DMS79 treated with DMSO at 0.1 percent for 48 hours (cell line): ENCODE data around the gene NOP16.
A peak's percentile ranks its signal among the peaks of the same experiment; 100 is the strongest.
"Not testable (repeated sequence)": the region's sequence is repeated elsewhere in the genome, so short reads cannot be mapped to it uniquely, and the experiment has no call there.

Source experiments
- DNase-seq: peaks from one replicate; lab custom pipeline; 2025; lab: John Stamatoyannopoulos, UW

Gene NOP16

GRCh38 chr5:176409765-176410164 is 21.4 kb upstream of the NOP16 start:
- DNase-seq, result no peak

- no peak for DNase-seq
Observed at GRCh38 chr5:176408590-176408989, 20.2 kb upstream of the NOP16 start.

GRCh38 chr5:176408252-176408573 is 19.8 kb upstream of the NOP16 start:
- DNase-seq, result not testable (repeated sequence)

- no peak for DNase-seq
Observed at GRCh38 chr5:176407456-176408251, 19.3 kb upstream of the NOP16 start.

DNA sequence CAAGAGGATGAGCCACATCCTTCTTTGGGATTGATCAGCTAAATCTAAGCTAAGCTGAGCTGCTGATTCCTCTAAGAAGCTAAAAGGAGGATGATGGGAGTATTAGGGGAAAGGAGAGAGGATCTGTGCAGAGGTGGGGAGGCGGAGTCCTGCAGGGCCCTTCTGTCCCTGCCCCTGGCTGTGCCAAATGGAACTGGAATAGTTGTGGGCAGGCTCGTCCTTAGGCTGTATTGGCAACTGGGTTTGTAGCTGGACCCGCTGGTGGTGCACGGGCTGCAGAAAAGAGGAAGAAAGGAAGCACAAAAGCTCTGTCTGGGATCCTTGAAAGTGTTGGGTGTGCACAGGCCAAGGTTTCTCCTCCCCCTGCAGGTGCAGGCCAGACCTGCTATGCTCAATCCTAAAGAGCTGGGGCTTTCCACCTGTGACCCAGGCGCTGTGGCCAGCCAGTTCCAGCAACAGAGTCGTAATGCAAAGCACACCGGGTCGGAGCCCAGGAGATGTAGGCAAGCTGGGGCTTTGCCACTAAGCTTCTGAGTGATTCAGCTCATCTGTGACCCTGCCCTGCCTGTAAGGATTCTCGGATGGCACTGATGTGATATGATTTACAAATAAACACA is 18.1 kb upstream of the NOP16 start:
- no peak for DNase-seq

- no peak for DNase-seq
Observed at GRCh38 chr5:176405656-176406435, 17.4 kb upstream of the NOP16 start.

DNA sequence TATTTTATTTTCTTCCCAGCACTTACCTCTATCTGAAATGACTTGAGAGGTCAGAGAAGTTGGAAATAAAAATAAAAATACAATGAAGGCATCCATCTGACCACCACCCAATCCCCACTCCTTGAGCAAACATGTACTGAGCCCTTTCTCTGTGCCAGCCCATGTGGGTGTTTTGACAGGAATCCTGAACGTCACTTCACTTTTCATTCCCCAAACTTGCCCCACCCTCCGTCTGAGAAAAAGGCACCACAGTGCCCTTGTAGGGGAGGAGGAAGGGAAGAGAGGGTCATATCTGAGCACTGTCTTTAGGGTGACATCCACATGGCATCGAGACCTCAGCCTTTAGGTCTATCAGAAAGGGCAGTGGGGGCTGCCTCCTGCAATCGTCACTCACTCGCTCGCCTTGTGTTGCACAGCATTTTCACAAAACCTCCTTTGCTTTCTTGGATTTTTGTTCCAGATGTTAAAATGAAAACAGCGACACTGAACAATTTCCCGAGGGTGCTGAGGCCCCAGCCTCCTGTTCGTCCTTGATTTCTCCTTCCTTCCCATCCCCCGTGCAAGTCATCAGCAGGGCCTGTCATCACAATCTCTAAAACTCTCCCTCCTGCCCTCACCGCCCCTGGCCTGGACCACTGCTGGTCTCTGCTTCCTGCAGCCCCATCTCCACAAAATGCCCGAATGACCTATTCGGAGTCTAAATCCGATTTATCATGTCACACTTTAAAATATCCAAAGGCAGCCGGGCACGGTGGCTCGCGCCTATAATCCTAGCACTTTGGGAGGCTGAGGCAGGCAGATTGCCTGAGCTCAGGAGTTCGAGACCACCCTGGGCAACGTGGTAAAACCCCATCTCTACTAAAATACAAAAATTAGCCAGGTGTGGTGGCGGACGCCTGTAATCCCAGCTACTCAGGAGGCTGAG is 13.1 kb upstream of the NOP16 start:
- DNase-seq, result no peak

- DNase-seq, result no peak
Observed at GRCh38 chr5:176400382-176401156, 12.2 kb upstream of the NOP16 start.

DNA sequence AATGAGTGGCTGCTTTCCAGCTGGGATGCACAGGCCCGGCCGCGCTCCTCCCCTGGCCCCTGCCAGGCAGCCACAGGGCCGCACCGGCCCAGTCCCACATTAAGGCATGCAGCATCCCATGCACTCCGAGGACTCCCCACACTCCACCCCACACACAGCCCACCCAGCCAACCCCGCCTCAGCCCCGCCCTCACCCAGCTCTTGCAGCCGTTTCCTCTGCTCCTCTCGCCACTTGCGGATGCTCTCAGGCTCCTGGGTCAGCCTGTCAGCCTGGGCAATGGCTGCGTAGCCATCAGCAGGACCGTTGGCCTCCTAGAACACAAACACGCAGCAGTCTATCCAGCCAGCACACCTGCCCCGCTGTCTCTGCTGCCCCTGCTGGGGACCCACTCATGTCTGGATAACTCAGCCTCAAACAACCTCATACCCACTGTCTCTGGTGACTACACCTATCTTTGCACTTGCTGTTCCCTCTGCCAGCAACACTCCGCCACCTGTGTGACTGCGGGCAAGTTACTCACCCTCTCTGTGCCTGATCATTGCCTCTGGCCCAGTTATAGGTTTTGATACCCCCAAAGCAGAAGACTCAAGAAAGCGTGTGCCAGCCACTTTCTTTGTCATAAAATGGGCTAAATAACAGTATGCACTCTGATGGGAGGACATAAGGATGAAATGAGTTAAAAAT is 9.5 kb upstream of the NOP16 start:
- DNase-seq, result no peak

DNA sequence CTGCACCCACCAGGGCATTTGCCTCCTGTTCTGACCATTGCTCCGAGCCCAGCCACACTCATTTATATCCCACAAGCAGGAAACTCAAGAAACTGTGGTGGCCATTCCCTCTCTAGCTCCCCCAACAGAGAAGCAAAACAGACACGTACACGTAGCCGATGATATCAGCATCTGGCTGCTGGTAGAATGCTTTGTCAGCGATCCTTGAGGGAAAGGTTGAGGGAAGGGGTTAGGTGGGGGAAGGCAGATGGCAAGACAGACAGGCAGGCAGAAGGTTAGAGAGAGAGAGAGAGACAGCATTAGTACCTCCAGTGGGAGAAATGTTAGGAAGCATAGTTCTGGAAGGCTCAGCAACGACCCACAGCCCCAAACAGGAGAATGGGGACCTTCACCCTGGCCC is 7.9 kb upstream of the NOP16 start:
- DNase-seq, result no peak

GRCh38 chr5:176394881-176395675 is 6.7 kb upstream of the NOP16 start:
- no peak for DNase-seq

DNA sequence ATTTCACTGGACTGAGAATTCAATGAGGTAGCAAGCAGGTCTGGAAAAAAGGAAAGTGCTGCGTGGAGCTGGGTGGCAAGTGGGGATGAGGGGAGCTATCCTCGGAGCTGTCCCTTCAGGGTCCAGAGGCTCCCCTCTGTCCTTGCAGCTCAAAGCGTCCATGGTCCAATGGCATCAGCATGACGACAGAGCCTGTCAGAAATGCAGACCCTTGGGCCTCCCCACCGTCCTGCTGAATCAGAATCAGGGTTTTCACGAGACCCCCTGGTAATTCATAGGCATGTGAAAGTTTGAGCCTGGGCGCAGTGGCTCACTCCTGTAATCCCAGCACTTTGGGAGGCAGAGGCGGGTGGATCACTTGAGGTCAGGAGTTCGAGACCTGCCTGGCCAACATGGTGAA is 5.7 kb upstream of the NOP16 start:
- no peak for DNase-seq

GRCh38 chr5:176392526-176392925 is 4.1 kb upstream of the NOP16 start:
- no peak for DNase-seq

DNA sequence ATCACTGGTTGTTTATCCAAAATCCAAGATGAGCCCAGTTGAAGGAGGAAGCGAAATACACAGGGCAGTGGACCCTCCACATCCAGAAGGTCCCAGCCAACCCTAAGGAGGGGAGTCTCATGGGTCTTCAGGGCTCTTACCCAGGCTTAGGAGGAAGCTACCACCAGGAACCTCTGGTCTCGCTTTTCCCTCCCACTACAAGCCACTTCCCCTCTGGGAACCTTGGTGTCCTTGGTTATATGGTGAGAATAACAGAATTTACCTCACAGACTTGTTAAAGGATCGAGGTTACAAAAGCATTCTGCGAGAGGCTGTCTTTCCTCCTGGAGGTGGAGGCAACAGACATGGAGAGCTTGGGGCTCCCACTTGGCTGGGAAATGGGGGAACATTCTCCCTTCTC is 3.6 kb upstream of the NOP16 start:
- DNase-seq, result no peak

DNA sequence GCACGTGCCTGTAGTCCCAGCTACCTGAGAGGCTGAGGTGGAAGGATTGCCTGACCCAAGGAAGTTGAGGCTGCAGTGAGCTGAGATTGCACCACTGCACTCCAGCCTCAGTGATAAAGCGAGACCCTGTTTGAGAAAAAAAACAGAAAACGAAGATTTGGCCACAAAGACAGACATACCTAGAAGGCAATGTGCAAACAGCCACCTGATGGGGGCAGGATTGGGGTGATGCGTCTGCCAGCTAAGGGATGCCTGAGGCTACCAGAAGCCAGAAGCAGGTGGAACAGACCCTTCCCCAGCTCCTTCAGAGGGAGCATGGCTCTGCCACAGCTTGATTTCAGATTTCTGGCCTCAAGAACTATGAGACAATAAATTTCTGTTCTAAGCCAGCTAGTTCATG is 3.1 kb upstream of the NOP16 start:
- no peak for DNase-seq

GRCh38 chr5:176389135-176390123 is 1.0 kb upstream of the NOP16 start:
- DNase-seq, result peak; percentile 51

DNA sequence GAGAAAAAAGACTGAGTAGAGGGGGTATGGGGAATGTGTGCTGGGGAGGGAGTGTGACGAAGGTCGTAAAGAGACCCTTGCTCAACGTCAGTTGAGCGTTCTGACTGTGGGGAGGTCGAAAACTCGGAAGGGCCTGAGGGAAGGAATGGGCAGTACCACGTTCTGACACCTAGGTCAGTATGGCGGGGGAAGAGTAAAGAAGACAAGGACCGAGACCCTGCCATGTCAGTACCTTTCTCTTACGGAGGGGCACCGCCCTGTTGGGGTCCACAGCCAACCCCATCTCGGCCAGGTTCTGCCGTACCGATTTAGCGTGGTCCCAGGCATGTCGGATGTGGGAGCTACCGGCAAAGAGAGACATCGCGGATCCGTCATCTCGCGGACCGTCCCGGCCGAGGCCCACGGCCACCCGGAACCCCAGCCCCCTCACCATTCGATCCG is 375 bp downstream of the NOP16 start:
- no peak for DNase-seq

- no peak for DNase-seq
Observed at GRCh38 chr5:176387384-176387925, 943 bp downstream of the NOP16 start.
